ENCODE measurements around the gene SCRN3. TPM values are rescaled to one million over a fixed set of nuclear protein-coding genes. Genes with fewer than 3 reads are reported as not detected.

The SCRN3 gene
- polyA plus RNA-seq, 2 of the 4 experiments (the other 2 are of a cell fraction) = 24.4 to 28.5 TPM

DNA sequence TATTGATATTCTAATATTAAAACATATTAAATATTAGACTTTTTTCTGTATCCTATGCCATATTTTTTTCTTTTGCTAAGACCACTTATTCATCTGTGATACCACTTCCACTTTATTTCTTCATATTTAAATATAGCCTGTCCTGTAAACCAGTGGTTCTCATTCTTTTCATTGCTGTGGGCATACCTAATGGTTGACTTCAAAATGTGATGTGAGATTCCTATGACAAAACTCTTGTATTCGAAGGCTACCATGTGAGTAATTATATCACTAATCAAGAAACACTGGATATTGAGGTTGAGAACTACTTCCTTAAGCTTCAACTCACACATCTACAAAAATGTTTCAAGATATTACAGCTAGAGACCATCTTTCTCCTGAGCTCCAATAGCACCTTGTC lies 3.6 kb downstream of the SCRN3 start:
- POLR2A ChIA-PET = no interaction called here
- no peaks in the 10 kb centered on the region for H3K9me3 ChIP-seq
- ATAC-seq (no peak), FAIRE-seq (no peak), DNase-seq (ENCODE audit: low read depth in 1 of 2, low spot score in 1 of 2) (no peak)
- TF ChIP-seq CTCF (IDR thresholded peaks at IDR 0.05) (no peak), FOSL2 (IDR thresholded peaks at IDR 0.05) (no peak), FOSL2 (CRISPR knock-in tag; IDR thresholded peaks at IDR 0.05) (no peak), ELK1 (IDR thresholded peaks at IDR 0.05; ENCODE audit: low read depth, low read length) (no peak), NFE2L2 (conservative IDR thresholded peaks at IDR 0.05; ENCODE audit: low read length) (no peak), CEBPB (IDR thresholded peaks at IDR 0.05) (no peak), TP53 (CRISPR knock-in tag; IDR thresholded peaks at IDR 0.05) (no peak), E2F6 (IDR thresholded peaks at IDR 0.05; ENCODE audit: borderline replicate concordance, low read depth) (no peak), FOSB (CRISPR knock-in tag; IDR thresholded peaks at IDR 0.05) (no peak), ZFP36 (IDR thresholded peaks at IDR 0.05; ENCODE audit: borderline replicate concordance, partially characterized antibody) (no peak), CHD2 (IDR thresholded peaks at IDR 0.05; ENCODE audit: low read length, partially characterized antibody) (no peak), HES2 (IDR thresholded peaks at IDR 0.05) (no peak), ZSCAN20 (CRISPR knock-in tag; IDR thresholded peaks at IDR 0.05) (no peak), BCL3 (IDR thresholded peaks at IDR 0.05) (no peak), JUNB (IDR thresholded peaks at IDR 0.05) (no peak), SMC3 (IDR thresholded peaks at IDR 0.05) (no peak)
- TF ChIP-seq, protein P1, sequence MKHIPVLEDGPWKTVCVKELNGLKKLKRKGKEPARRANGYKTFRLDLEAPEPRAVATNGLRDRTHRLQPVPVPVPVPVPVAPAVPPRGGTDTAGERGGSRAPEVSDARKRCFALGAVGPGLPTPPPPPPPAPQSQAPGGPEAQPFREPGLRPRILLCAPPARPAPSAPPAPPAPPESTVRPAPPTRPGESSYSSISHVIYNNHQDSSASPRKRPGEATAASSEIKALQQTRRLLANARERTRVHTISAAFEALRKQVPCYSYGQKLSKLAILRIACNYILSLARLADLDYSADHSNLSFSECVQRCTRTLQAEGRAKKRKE (CRISPR knock-in tag; IDR thresholded peaks at IDR 0.05; ENCODE audit: low read depth) = no peak
- peaks cover 10% of the 10 kb centered on the region for H3K4me1 ChIP-seq
- H3K27ac ChIP-seq = no peak overlapping the region
- no peak overlapping the region for H3K4me3 ChIP-seq
- CTCF ChIA-PET = interaction anchor here (0.7 to 1.3 kb wide), 2 partner anchors 64 to 1015 kb away, joined by 3 read pairs; no protein-coding TSS in a partner anchor
- H3K4me2 ChIP-seq = no peak overlapping the region
- WGBS (ENCODE audit: missing lambda C conversion rate) = 63% methylated on average over 1 of the region's 1 CpG

DNA sequence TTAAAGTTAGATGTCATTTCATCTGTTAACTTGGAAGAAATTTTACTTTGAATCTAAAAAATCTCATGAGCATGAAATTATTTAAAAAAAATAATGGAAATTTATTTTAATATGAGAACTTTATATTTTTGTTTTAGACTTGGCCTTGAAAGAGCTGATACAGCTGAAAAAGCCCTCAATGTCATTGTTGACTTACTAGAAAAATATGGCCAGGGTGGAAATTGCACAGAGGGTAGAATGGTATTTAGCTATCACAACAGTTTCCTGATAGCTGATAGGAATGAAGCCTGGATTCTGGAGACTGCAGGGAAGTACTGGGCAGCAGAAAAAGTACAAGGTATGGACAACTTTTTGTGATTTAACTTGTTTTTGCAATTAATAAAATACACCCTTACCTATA lies 5.3 kb downstream of the SCRN3 start:
- DNase-seq (ENCODE audit: low read depth in 1 of 2, low spot score in 1 of 2) = no peak
- ChIA-PET CTCF (no interaction called here), POLR2A (no interaction called here)
- no peak for FAIRE-seq
- TF ChIP-seq EHF (CRISPR knock-in tag; IDR thresholded peaks at IDR 0.05) (no peak), CEBPB (IDR thresholded peaks at IDR 0.05) (no peak), MYC (IDR thresholded peaks at IDR 0.05; ENCODE audit: borderline replicate concordance, low read length) (no peak), POLR2AphosphoS2 (conservative IDR thresholded peaks at IDR 0.05; ENCODE audit: low read length) (no peak), BHLHE40 (IDR thresholded peaks at IDR 0.05; ENCODE audit: low read depth, low read length) (no peak), MAFK (IDR thresholded peaks at IDR 0.05; ENCODE audit: partially characterized antibody) (no peak), SMC3 (IDR thresholded peaks at IDR 0.05) (no peak), ZFP36 (IDR thresholded peaks at IDR 0.05; ENCODE audit: borderline replicate concordance, partially characterized antibody) (no peak), HOXB5 (CRISPR knock-in tag; IDR thresholded peaks at IDR 0.05) (no peak), JUN (IDR thresholded peaks at IDR 0.05) (no peak)
- Histone ChIP-seq H3K27ac (no peak overlapping the region), H3K4me3 (no peak overlapping the region), H3K9me3 (no peaks in the 10 kb centered on the region), H3K4me1 (peaks cover 4% of the 10 kb centered on the region; the same call in 1 of the 3 replicates), H3K4me2 (no peak overlapping the region)
- no peak for ATAC-seq

Measured in A549 (cell line).